ENCODE measurements around the gene LINC00632.

Gene LINC00632

DNA sequence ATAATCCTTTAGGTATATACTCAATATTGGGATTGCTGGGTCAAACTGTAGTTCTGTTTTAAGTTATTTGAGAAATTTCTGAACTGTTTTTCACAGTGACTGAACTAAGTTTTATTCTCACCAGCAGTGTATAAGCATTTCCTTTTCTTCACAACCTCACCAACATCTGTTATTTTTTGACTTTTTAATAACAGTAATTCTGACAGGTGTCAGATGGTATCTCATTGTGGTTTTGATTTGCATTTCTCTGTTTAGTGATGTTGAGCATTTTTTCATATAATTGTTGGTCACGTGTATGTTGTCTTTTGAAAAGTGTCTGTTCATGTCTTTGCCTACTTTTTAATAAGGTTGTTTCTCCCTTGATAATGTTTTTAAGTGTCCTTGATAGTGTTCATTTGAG lies 112.6 kb downstream of the LINC00632 start:
- H2BK15ac ChIP-seq (replicated peaks; ENCODE audit: low read depth) = no peak overlapping the region
- H2AK5ac ChIP-seq (ENCODE audit: low read length) = no peak overlapping the region
- no peak overlapping the region for H2BK120ac ChIP-seq (ENCODE audit: low read depth, low read length)
- H3K4ac ChIP-seq (ENCODE audit: low read depth, low read length) = no peak overlapping the region
- H3K4me2 ChIP-seq (ENCODE audit: low read length) = no peak overlapping the region
- no peak overlapping the region for H4K5ac ChIP-seq (ENCODE audit: low read length)
- H3K79me1 ChIP-seq (ENCODE audit: low read length) = no peaks in the 10 kb centered on the region
- H3K79me2 ChIP-seq (ENCODE audit: control insufficient read depth, insufficient read depth, low read length) = no peaks in the 10 kb centered on the region
- no peak overlapping the region for H3K27ac ChIP-seq (ENCODE audit: low read depth, low read length)
- no peaks in the 10 kb centered on the region for H3K4me1 ChIP-seq (ENCODE audit: control insufficient read depth, low read depth, low read length)
- no peak overlapping the region for H3K56ac ChIP-seq (ENCODE audit: low read length)
- no peaks in the 10 kb centered on the region for H3K36me3 ChIP-seq (ENCODE audit: control insufficient read depth, insufficient read depth, low read length)
- no peak overlapping the region for H3K18ac ChIP-seq (ENCODE audit: low read length)
- H4K8ac ChIP-seq (ENCODE audit: low read depth, low read length) = no peak overlapping the region
- H3K27me3 ChIP-seq (ENCODE audit: insufficient read depth, low read length, poor library complexity) = no peaks in the 10 kb centered on the region
- H3K9ac ChIP-seq (ENCODE audit: low read length) = no peak overlapping the region
- H2BK5ac ChIP-seq (ENCODE audit: low read length) = no peak overlapping the region
- WGBS (ENCODE audit: extremely low coverage, insufficient coverage, low lambda C conversion rate) = no CpG with 5 or more reads among the region's 1 CpG
- no peak overlapping the region for H3K4me3 ChIP-seq (ENCODE audit: low read length)
- H3K23ac ChIP-seq (ENCODE audit: low read length) = no peak overlapping the region
- no peak for DNase-seq

DNA sequence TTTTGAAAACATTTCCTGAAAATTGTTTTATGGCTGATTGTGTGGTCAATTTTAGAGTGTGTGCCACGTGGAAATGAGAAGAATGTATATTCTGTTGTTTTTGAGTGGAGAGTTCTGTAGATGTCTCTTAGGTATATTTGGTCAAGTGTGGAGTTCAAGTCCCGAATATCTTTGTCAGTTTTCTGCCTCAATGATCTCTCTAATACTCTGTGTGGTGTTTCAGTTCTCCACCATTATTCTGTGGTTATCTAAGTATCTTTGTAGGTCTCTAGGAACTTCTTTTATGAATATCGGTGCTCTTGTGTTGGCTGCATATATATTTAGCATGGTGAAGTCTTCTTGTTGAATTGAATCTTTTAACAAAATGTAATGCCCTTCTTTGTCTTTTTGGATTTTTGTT lies 113.3 kb downstream of the LINC00632 start:
- Histone ChIP-seq H3K9ac (ENCODE audit: low read length) (no peak overlapping the region), H3K18ac (ENCODE audit: low read length) (no peak overlapping the region), H2BK5ac (ENCODE audit: low read length) (no peak overlapping the region), H2AK5ac (ENCODE audit: low read length) (no peak overlapping the region), H3K27ac (ENCODE audit: low read depth, low read length) (no peak overlapping the region), H3K27me3 (ENCODE audit: insufficient read depth, low read length, poor library complexity) (no peaks in the 10 kb centered on the region), H3K23ac (ENCODE audit: low read length) (no peak overlapping the region), H3K36me3 (ENCODE audit: control insufficient read depth, insufficient read depth, low read length) (no peaks in the 10 kb centered on the region), H3K4me1 (ENCODE audit: control insufficient read depth, low read depth, low read length) (no peaks in the 10 kb centered on the region), H3K56ac (ENCODE audit: low read length) (no peak overlapping the region), H4K8ac (ENCODE audit: low read depth, low read length) (no peak overlapping the region), H3K4me2 (ENCODE audit: low read length) (no peak overlapping the region), H3K79me2 (ENCODE audit: control insufficient read depth, insufficient read depth, low read length) (no peaks in the 10 kb centered on the region), H3K4me3 (ENCODE audit: low read length) (no peak overlapping the region), H3K4ac (ENCODE audit: low read depth, low read length) (no peak overlapping the region), H2BK15ac (replicated peaks; ENCODE audit: low read depth) (no peak overlapping the region), H3K79me1 (ENCODE audit: low read length) (no peaks in the 10 kb centered on the region), H2BK120ac (ENCODE audit: low read depth, low read length) (no peak overlapping the region), H4K5ac (ENCODE audit: low read length) (no peak overlapping the region)
- DNase-seq = no peak
- WGBS (ENCODE audit: extremely low coverage, insufficient coverage, low lambda C conversion rate) = no CpG with 5 or more reads among the region's 3 CpGs

DNA sequence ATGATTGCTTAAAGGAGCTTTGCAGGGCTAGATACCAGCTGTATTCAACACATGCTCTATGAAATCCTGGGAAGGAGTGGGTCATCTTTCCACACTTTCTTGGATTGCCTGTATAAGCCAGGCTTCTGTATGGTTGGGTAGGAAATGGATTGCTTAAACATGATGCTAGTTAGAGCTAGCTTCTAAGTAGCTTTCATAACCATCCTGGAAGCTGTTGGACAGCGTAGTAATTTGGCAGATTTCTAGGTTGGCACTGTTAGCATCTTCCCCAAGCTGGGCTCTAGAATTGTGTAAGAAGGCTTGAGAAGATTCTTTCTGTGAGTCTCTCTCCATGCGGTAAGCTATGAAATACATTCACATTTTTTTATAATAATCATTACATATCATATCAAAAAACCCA lies 127.3 kb downstream of the LINC00632 start:
- no peak for DNase-seq
- no peak overlapping the region for H2BK120ac ChIP-seq (ENCODE audit: low read depth, low read length)
- H3K36me3 ChIP-seq (ENCODE audit: control insufficient read depth, insufficient read depth, low read length) = no peaks in the 10 kb centered on the region
- H3K79me1 ChIP-seq (ENCODE audit: low read length) = no peaks in the 10 kb centered on the region
- H3K56ac ChIP-seq (ENCODE audit: low read length) = no peak overlapping the region
- no peak overlapping the region for H3K18ac ChIP-seq (ENCODE audit: low read length)
- no peaks in the 10 kb centered on the region for H3K27me3 ChIP-seq (ENCODE audit: insufficient read depth, low read length, poor library complexity)
- H3K4me1 ChIP-seq (ENCODE audit: control insufficient read depth, low read depth, low read length) = no peaks in the 10 kb centered on the region
- no peaks in the 10 kb centered on the region for H3K79me2 ChIP-seq (ENCODE audit: control insufficient read depth, insufficient read depth, low read length)
- H4K8ac ChIP-seq (ENCODE audit: low read depth, low read length) = no peak overlapping the region
- no peak overlapping the region for H3K9ac ChIP-seq (ENCODE audit: low read length)
- no CpG with 5 or more reads among the region's 2 CpGs for WGBS (ENCODE audit: extremely low coverage, insufficient coverage, low lambda C conversion rate)
- no peak overlapping the region for H3K4me3 ChIP-seq (ENCODE audit: low read length)
- no peak overlapping the region for H4K5ac ChIP-seq (ENCODE audit: low read length)
- no peak overlapping the region for H3K27ac ChIP-seq (ENCODE audit: low read depth, low read length)
- no peak overlapping the region for H2BK15ac ChIP-seq (replicated peaks; ENCODE audit: low read depth)
- H3K4ac ChIP-seq (ENCODE audit: low read depth, low read length) = no peak overlapping the region
- H3K23ac ChIP-seq (ENCODE audit: low read length) = no peak overlapping the region
- no peak overlapping the region for H2BK5ac ChIP-seq (ENCODE audit: low read length)
- no peak overlapping the region for H3K4me2 ChIP-seq (ENCODE audit: low read length)
- H2AK5ac ChIP-seq (ENCODE audit: low read length) = no peak overlapping the region

Data from mesendoderm (in vitro differentiated cells).